Measurements from ENCODE around the gene PTPRU. TPM values are rescaled to one million over a fixed set of nuclear protein-coding genes. Genes with fewer than 3 reads are reported as not detected.

Gene PTPRU
- total and polyA plus RNA-seq, 7 donors: 14.5 to 51.4 (median 25.6) TPM

- Histone ChIP-seq H3K4me3 (no peak overlapping the region), H3K27me3 (ENCODE audit: insufficient read depth in 3 of 3, low read length in 2 of 3) (no peaks in the 10 kb centered on the region), H3K4me1 (no peaks in the 10 kb centered on the region), H3K9me3 (no peaks in the 10 kb centered on the region), H3K27ac (no peak overlapping the region), H3K36me3 (ENCODE audit: insufficient read depth in 1 of 2, low read depth in 1 of 2) (peaks cover 0 to 22% of the 10 kb centered on the region in 2 donors)
- DNase-seq: no peak
- WGBS, 3 donors: 74 to 82% (median 80%) methylated on average over 19 of the region's 19 CpGs
- TF ChIP-seq CTCF (IDR thresholded peaks at IDR 0.05): no peak
- no peak for ATAC-seq
- intact Hi-C loops (cut with DNase I): no loop called here
Measured at GRCh38 chr1:29324771-29325351, 88.5 kb downstream of the PTPRU start.

- 64 to 77% (median 69%) methylated on average over 4 of the region's 4 CpGs for WGBS, 3 donors
Measured at GRCh38 chr1:29325675-29326074, 89.4 kb downstream of the PTPRU start.

GRCh38 chr1:29326123-29326522 is 89.8 kb downstream of the PTPRU start:
- no peak overlapping the region for H3K4me3 ChIP-seq
- ATAC-seq: no peak

More at GRCh38 chr1:29325675-29326074, 89.4 kb downstream of the PTPRU start:
- DNase-seq (no peak), ATAC-seq (no peak)
- TF ChIP-seq CTCF (IDR thresholded peaks at IDR 0.05): no peak
- Histone ChIP-seq H3K4me3 (no peak overlapping the region), H3K27me3 (ENCODE audit: insufficient read depth in 3 of 3, low read length in 2 of 3) (no peaks in the 10 kb centered on the region), H3K9me3 (no peaks in the 10 kb centered on the region), H3K4me1 (no peaks in the 10 kb centered on the region), H3K27ac (no peak overlapping the region), H3K36me3 (ENCODE audit: insufficient read depth in 1 of 2, low read depth in 1 of 2) (peaks cover 0 to 22% of the 10 kb centered on the region in 2 donors)
- intact Hi-C loops (cut with DNase I): no loop called here

GRCh38 chr1:29327223-29327935 is 91.1 kb downstream of the PTPRU start:
- H3K36me3 ChIP-seq (ENCODE audit: insufficient read depth in 1 of 2, low read depth in 1 of 2): peaks cover 0 to 12% of the 10 kb centered on the region in 2 donors
- no peaks in the 10 kb centered on the region for H3K4me1 ChIP-seq
- no peak for TF ChIP-seq CTCF (IDR thresholded peaks at IDR 0.05)
- H3K27me3 ChIP-seq (ENCODE audit: insufficient read depth in 3 of 3, low read length in 2 of 3): no peaks in the 10 kb centered on the region
- ATAC-seq (no peak), DNase-seq (no peak)
- H3K27ac ChIP-seq: no peak overlapping the region
- no peaks in the 10 kb centered on the region for H3K9me3 ChIP-seq
- WGBS, 3 donors: 91 to 96% (median 93%) methylated on average over 9 of the region's 9 CpGs
- H3K4me3 ChIP-seq: no peak overlapping the region
- intact Hi-C loops (cut with DNase I): no loop called here

More at GRCh38 chr1:29326123-29326522, 89.8 kb downstream of the PTPRU start:
- no peaks in the 10 kb centered on the region for H3K4me1 ChIP-seq
- intact Hi-C loops (cut with DNase I): no loop called here
- H3K27ac ChIP-seq: no peak overlapping the region
- peaks cover 0 to 18% of the 10 kb centered on the region in 2 donors for H3K36me3 ChIP-seq (ENCODE audit: insufficient read depth in 1 of 2, low read depth in 1 of 2)
- WGBS, 3 donors: 84 to 87% (median 85%) methylated on average over 2 of the region's 2 CpGs
- H3K9me3 ChIP-seq: no peaks in the 10 kb centered on the region
- no peak for DNase-seq
- no peaks in the 10 kb centered on the region for H3K27me3 ChIP-seq (ENCODE audit: insufficient read depth in 3 of 3, low read length in 2 of 3)
- TF ChIP-seq CTCF (IDR thresholded peaks at IDR 0.05): no peak
